Stomach (tissue), 9 donors: ENCODE measurements around the gene CLDN2. TPM values are rescaled to one million over a fixed set of nuclear protein-coding genes. Genes with fewer than 3 reads are reported as not detected.
A peak's percentile ranks its signal among the peaks of the same experiment; 100 is the strongest.

ENCODE experiments used
- DNase-seq, 2 donors: peaks; one replicate each; pipeline versions ENCODE4 v3.0.0 to v3.0.0-alpha.2; 2013 to 2019
- H3K27ac ChIP-seq, 5 donors: fragments of 200-600 bp in 4 of 5; sonication (generic) in 4 of 5; one replicate each; pipeline ENCODE4 v1.5.1; 2013 to 2019; ENCODE audit warnings: mild to moderate bottlenecking in 1 of 5, moderate library complexity in 1 of 5
- H3K27me3 ChIP-seq, 3 donors: fragments of 200-600 bp; sonication (generic); one replicate each; pipeline ENCODE4 v1.5.1; 2017 to 2019; ENCODE audit warnings: mixed run types in 1 of 3
- H3K36me3 ChIP-seq, 4 donors: fragments of 200-600 bp; sonication (generic); 1 replicate in 3 of 4; 2 replicates in 1 of 4; pipeline ENCODE4 v1.5.1; 2016 to 2019
- H3K4me1 ChIP-seq, 4 donors: fragments of 200-600 bp; sonication (generic); one replicate each; pipeline ENCODE4 v1.5.1; 2016 to 2019
- H3K4me3 ChIP-seq, 4 donors: fragments of 200-600 bp; sonication (generic) in 3 of 4; one replicate each; pipeline ENCODE4 v1.5.1; 2016 to 2019; ENCODE audit warnings: mild to moderate bottlenecking in 1 of 4
- H3K9me3 ChIP-seq, 4 donors: fragments of 200-600 bp; sonication (generic); one replicate each; pipeline ENCODE4 v1.5.1; 2016 to 2019
- EP300 ChIP-seq: sonication (generic); formaldehyde crosslinking; IDR thresholded peaks from one replicate; pipeline ENCODE4 v1.6.1; 2017; ENCODE audit warnings: antibody characterized with exemption
- POLR2A ChIP-seq, 4 donors: fragments of 450-650 bp; IDR thresholded peaks; one replicate each; pipeline ENCODE4 v1.6.1; 2016; ENCODE audit warnings: antibody characterized with exemption in 4 of 4, control low read depth in 2 of 4, mild to moderate bottlenecking in 1 of 4, moderate library complexity in 1 of 4
- POLR2AphosphoS5 ChIP-seq, 3 donors: sonication (generic); formaldehyde crosslinking; IDR thresholded peaks; one replicate each; pipeline ENCODE4 v1.6.1; 2016; ENCODE audit warnings: antibody characterized with exemption in 3 of 3
- WGBS, 5 donors: extraction: QIAGEN DNeasy Blood & Tissue Kit in 3 of 5; methylation state at CpG; one replicate each; pipeline versions ENCODE4 v1.1.5 to v1.1.7; 2013 to 2018; 5-methylcytosine and 5-hydroxymethylcytosine counted together
- intact Hi-C: fragments of 100-400 bp; cut with DNase I; formaldehyde crosslinking; loops from one replicate; pipeline ENCODE4 v1.15.1; 2023; ENCODE audit warnings: low total_unique reads
- polyA plus RNA-seq, 3 donors: library from polyadenylated mRNA; stranded (reverse); fragments of 200-250 nt; gene quantifications; one replicate each; pipeline ENCODE4 v1.2.3, GENCODE V29; 2013
- total RNA-seq, 5 donors: library from RNA; depleted of rRNA; stranded (reverse); fragments of >200 nt; gene quantifications; one replicate each; pipeline versions ENCODE4 v1.1.0 to v1.2.3, GENCODE V29; 2014 to 2016
- TF ChIP-seq, protein P1 (sequence below), 7 experiments: fragments of 450-650 bp in 4 of 7; fragments of 200-600 bp in 3 of 7; sonication (generic) in 3 of 7; IDR thresholded peaks; one replicate each; pipeline ENCODE4 v1.5.1; 2016 to 2019; ENCODE audit warnings: antibody characterized with exemption in 7 of 7, control low read depth in 2 of 7, mild to moderate bottlenecking in 1 of 7
- donor health status: healthy with polysubstance abuse.
- donor health status: Bipolar disorder and iron deficiency.
- donor health status: healthy.

Gene CLDN2
- total and polyA plus RNA-seq, 8 donors = 0.31 to 3.5 (median 2.4) TPM; not detected in 4

DNA sequence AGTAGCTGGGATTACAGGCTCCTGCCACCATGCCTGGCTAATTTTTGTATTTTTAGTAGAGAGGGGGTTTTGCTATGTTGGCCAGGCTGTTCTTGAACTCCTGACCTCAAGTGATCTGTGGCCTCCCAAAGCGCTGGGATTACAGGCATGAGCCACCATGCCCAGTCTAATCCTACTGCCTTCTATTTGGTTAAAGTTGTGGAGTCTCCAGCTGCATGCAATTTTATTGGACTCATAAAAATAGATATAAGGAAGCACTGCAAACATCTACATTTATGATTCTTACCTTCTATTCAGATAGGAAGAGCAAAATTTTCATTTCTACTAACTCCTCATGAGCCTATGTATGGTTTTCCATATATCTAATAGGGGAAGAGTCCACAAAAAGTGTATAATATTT lies 30.7 kb upstream of the CLDN2 start:
- Histone ChIP-seq H3K4me3 (no peak overlapping the region), H3K4me1 (peaks cover 0 to 3% (median under 1%) of the 10 kb centered on the region in 4 donors), H3K9me3 (peaks cover 0 to 7% (median 0%) of the 10 kb centered on the region in 4 donors), H3K36me3 (no peaks in the 10 kb centered on the region), H3K27me3 (peaks cover 0 to 7% (median 0%) of the 10 kb centered on the region in 3 donors), H3K27ac (no peak overlapping the region)
- TF ChIP-seq EP300 (no peak), POLR2AphosphoS5 (IDR thresholded peaks at IDR 0.05) (no peak), POLR2A (IDR thresholded peaks at IDR 0.05) (no peak)
- TF ChIP-seq, protein P1, sequence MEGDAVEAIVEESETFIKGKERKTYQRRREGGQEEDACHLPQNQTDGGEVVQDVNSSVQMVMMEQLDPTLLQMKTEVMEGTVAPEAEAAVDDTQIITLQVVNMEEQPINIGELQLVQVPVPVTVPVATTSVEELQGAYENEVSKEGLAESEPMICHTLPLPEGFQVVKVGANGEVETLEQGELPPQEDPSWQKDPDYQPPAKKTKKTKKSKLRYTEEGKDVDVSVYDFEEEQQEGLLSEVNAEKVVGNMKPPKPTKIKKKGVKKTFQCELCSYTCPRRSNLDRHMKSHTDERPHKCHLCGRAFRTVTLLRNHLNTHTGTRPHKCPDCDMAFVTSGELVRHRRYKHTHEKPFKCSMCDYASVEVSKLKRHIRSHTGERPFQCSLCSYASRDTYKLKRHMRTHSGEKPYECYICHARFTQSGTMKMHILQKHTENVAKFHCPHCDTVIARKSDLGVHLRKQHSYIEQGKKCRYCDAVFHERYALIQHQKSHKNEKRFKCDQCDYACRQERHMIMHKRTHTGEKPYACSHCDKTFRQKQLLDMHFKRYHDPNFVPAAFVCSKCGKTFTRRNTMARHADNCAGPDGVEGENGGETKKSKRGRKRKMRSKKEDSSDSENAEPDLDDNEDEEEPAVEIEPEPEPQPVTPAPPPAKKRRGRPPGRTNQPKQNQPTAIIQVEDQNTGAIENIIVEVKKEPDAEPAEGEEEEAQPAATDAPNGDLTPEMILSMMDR (IDR thresholded peaks at IDR 0.05) = no peak
- intact Hi-C loops = no loop called here
- 46 to 94% (median 86%) methylated on average over 1 of the region's 1 CpG for WGBS, 5 donors
- no peak for DNase-seq

DNA sequence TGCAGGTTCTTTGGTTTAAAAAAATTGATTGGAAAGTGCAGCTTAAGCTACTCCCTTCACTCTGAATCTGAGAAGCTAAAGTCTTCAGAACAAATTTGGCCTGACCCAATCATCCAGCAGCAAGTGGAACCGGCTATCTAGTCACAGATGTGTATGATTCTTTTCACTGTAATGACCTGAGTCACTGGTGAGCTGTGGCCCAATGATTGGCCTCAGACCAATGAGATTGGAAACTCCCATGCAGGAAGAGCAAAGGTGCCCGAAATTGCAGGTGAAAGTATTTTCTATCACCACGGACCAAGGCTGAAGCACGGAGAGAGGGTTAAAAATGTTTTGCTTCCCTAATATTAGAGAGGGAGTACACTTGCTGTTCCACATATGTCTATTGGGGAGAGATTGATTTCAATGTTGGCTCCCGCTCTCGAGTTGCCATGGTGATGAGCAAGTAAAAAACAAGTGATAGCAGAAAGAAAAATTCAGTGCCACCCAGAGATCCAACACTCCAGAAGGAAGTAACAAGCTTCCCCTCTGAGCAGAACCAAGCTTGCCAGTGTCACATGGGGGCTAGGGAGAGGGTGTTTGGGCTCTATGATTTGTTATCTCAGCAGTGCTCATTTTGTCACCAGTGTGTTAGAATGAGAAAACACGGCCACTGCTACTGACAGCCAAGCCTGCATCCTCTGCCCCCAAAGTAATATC lies 28.3 kb upstream of the CLDN2 start:
- H3K36me3 ChIP-seq = no peaks in the 10 kb centered on the region
- no peak overlapping the region for H3K27ac ChIP-seq
- H3K27me3 ChIP-seq = peaks cover 0 to 20% (median 0%) of the 10 kb centered on the region in 3 donors
- no peak overlapping the region for H3K4me3 ChIP-seq
- TF ChIP-seq EP300 (no peak), POLR2AphosphoS5 (IDR thresholded peaks at IDR 0.05) (no peak), POLR2A (IDR thresholded peaks at IDR 0.05) (no peak)
- TF ChIP-seq, protein P1 (IDR thresholded peaks at IDR 0.05) = no peak
- intact Hi-C loops = no loop called here
- H3K9me3 ChIP-seq = peaks cover 0 to 7% (median 0%) of the 10 kb centered on the region in 4 donors
- 58 to 70% (median 67%) methylated on average over 7 of the region's 7 CpGs for WGBS, 5 donors
- H3K4me1 ChIP-seq = peaks cover 0 to 11% (median 4%) of the 10 kb centered on the region in 4 donors
- no peak for DNase-seq

DNA sequence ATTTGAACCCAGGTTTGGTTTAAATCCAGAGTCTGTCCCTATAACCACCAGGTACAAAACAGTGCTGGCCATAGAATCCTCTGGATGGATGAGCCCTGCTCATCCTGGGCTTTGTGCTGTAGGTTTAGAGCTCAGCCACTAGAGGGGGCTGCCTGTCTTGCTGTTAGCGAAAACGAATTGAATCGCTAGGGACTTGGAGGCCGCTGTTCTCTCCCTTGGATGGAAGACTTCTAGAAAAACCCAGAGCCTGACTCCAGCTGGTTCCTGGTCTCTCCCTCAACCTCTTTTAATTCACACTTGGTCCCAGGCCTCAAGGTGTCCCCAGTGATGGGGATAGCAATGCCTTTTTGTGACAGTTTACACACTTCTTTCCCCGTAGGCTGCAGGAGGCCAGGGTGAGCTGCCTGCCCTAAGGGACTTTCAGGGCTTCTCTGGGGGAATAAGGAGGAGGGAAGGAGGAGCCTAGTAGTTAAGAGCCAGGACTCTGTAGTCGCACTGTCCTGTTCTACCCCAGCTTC lies 25.8 kb upstream of the CLDN2 start:
- no peak for TF ChIP-seq EP300
- no peak for TF ChIP-seq POLR2AphosphoS5 (IDR thresholded peaks at IDR 0.05)
- TF ChIP-seq, protein P1 (IDR thresholded peaks at IDR 0.05) = peak in 5 of 7 experiments; percentile 24 to 71 (median 55)
- Histone ChIP-seq H3K4me1 (peaks cover 0 to 11% (median 4%) of the 10 kb centered on the region in 4 donors), H3K9me3 (no peaks in the 10 kb centered on the region), H3K36me3 (no peaks in the 10 kb centered on the region), H3K27me3 (peaks cover 0 to 15% (median 0%) of the 10 kb centered on the region in 3 donors), H3K4me3 (no peak overlapping the region), H3K27ac (peak overlapping the region in 1 of 5 donors; percentile 27)
- WGBS, 5 donors = 17 to 30% (median 24%) methylated on average over 5 to 6 of the region's 6 CpGs
- peak; percentile 56 to 86 for DNase-seq
- intact Hi-C loops = no loop called here

DNA sequence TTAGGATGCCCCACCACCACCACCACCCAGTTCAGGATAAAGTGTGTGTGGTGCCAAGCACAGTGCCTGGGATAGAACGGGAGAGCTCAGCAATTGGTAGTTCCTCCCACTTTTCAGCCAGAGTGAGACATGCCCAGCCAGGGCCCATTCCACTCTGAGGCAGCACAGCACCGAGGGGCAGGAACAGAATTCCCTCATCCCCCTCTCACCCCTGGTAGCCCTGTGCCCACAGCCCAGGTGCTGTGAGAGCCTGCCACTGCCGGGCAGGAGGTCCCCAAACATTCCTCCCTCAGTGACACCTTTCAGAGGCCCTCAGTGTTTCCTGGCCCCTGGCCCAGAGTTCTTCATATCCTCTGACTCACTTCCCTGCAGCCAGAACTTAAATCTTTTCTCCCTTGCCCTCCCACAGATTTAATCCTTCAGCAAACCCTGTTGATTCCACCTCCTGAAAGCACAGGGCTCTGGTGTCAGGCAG lies 25.2 kb upstream of the CLDN2 start:
- 0 to 46% (median 38%) methylated on average over 1 to 3 of the region's 3 CpGs for WGBS, 5 donors
- Histone ChIP-seq H3K9me3 (no peaks in the 10 kb centered on the region), H3K4me3 (no peak overlapping the region), H3K36me3 (no peaks in the 10 kb centered on the region), H3K27me3 (peaks cover 0 to 14% (median 0%) of the 10 kb centered on the region in 3 donors), H3K4me1 (peaks cover 0 to 11% (median 4%) of the 10 kb centered on the region in 4 donors), H3K27ac (peak overlapping the region in 1 of 5 donors; percentile 27)
- peak in 1 of 2 donors; percentile 26 for DNase-seq
- intact Hi-C loops = no loop called here
- TF ChIP-seq POLR2A (IDR thresholded peaks at IDR 0.05) (no peak), POLR2AphosphoS5 (IDR thresholded peaks at IDR 0.05) (no peak), EP300 (no peak)
- TF ChIP-seq, protein P1 (IDR thresholded peaks at IDR 0.05) = no peak
